Peyer's patch (tissue), 4 donors: ENCODE data around the gene SKAP2.

Source experiments
- CTCF ChIP-seq, 6 experiments: fragments of 450-650 bp in 4 of 6; fragments of 200-600 bp in 2 of 6; sonication (generic) in 1 of 6; IDR thresholded peaks; one replicate each; pipeline ENCODE4 v1.5.1; 2017 to 2019; ENCODE audit warnings: antibody characterized with exemption in 6 of 6, mild to moderate bottlenecking in 3 of 6, moderate library complexity in 1 of 6
- POLR2A ChIP-seq, 2 donors: fragments of 450-650 bp; IDR thresholded peaks; one replicate each; pipeline ENCODE4 v1.5.1; 2017; ENCODE audit warnings: antibody characterized with exemption in 2 of 2, mild to moderate bottlenecking in 2 of 2, moderate library complexity in 2 of 2

GRCh38 chr7:26900251-26900650, 35.9 kb upstream of the SKAP2 start:
- TF ChIP-seq CTCF (IDR thresholded peaks at IDR 0.05) (no peak), POLR2A (IDR thresholded peaks at IDR 0.05) (no peak)
